Mesendoderm (in vitro differentiated cells): ENCODE measurements around the gene OPA1. TPM values are rescaled to one million over a fixed set of nuclear protein-coding genes. Genes with fewer than 3 reads are reported as not detected.

Experiments used
- DNase-seq: peaks from one replicate; pipeline ENCODE4 v3.0.0; 2013
- H2AK5ac ChIP-seq: 2 replicates; pipeline ENCODE4 v1.6.1; 2013; ENCODE audit warnings: low read length, inconsistent platforms
- H2BK120ac ChIP-seq: 2 replicates; pipeline ENCODE4 v1.6.1; 2013; ENCODE audit warnings: low read depth, mild to moderate bottlenecking, low read length, moderate library complexity, mixed read lengths
- H2BK15ac ChIP-seq: replicated peaks from 2 replicates; pipeline ENCODE4 v1.6.1; 2013; ENCODE audit warnings: low read depth, mild to moderate bottlenecking, moderate library complexity
- H2BK5ac ChIP-seq: 2 replicates; pipeline ENCODE4 v1.6.1; 2013; ENCODE audit warnings: low read length, inconsistent platforms
- H3K18ac ChIP-seq: 2 replicates; pipeline ENCODE4 v1.6.1; 2013; ENCODE audit warnings: mild to moderate bottlenecking, low read length, mixed read lengths
- H3K23ac ChIP-seq: one replicate; pipeline ENCODE4 v1.6.1; 2013; ENCODE audit warnings: low read length
- H3K27ac ChIP-seq: 2 replicates; pipeline ENCODE4 v1.5.1; 2013; ENCODE audit warnings: low read depth, mild to moderate bottlenecking, inconsistent platforms, low read length, moderate library complexity
- H3K27me3 ChIP-seq: 2 replicates; pipeline ENCODE4 v1.6.1; 2013; ENCODE audit warnings: low read length, control low read depth, mild to moderate bottlenecking, inconsistent platforms; ENCODE audit not compliant: insufficient read depth, poor library complexity
- H3K36me3 ChIP-seq: 2 replicates; pipeline ENCODE4 v1.6.1; 2013; ENCODE audit warnings: low read length, inconsistent platforms; ENCODE audit not compliant: control insufficient read depth, insufficient read depth
- H3K4ac ChIP-seq: one replicate; pipeline ENCODE4 v1.6.1; 2013; ENCODE audit warnings: low read depth, mild to moderate bottlenecking, low read length, moderate library complexity
- H3K4me1 ChIP-seq: 2 replicates; pipeline ENCODE4 v1.6.1; 2013; ENCODE audit warnings: low read depth, low read length, inconsistent platforms; ENCODE audit not compliant: control insufficient read depth
- H3K4me2 ChIP-seq: 2 replicates; pipeline ENCODE4 v1.6.1; 2013; ENCODE audit warnings: low read length
- H3K4me3 ChIP-seq: 2 replicates; pipeline ENCODE4 v1.5.1; 2013; ENCODE audit warnings: mild to moderate bottlenecking, low read length
- H3K56ac ChIP-seq: one replicate; pipeline ENCODE4 v1.6.1; 2013; ENCODE audit warnings: low read length
- H3K79me1 ChIP-seq: 2 replicates; pipeline ENCODE4 v1.6.1; 2013; ENCODE audit warnings: low read length, inconsistent platforms
- H3K79me2 ChIP-seq: 2 replicates; pipeline ENCODE4 v1.6.1; 2013; ENCODE audit warnings: mild to moderate bottlenecking, low read length; ENCODE audit not compliant: control insufficient read depth, insufficient read depth
- H3K9ac ChIP-seq: 2 replicates; pipeline ENCODE4 v1.6.1; 2013; ENCODE audit warnings: low read length, inconsistent platforms
- H4K5ac ChIP-seq: one replicate; pipeline ENCODE4 v1.6.1; 2013; ENCODE audit warnings: low read length
- H4K8ac ChIP-seq: one replicate; pipeline ENCODE4 v1.6.1; 2013; ENCODE audit warnings: low read depth, mild to moderate bottlenecking, control low read depth, low read length, moderate library complexity
- WGBS: extraction: QIAGEN DNeasy Blood & Tissue Kit; methylation state at CpG from one replicate; pipeline ENCODE4 v1.1.7; 2013; ENCODE audit warnings: low lambda C conversion rate, missing lambda C conversion rate; ENCODE audit not compliant: insufficient coverage; ENCODE audit errors: extremely low coverage; 5-methylcytosine and 5-hydroxymethylcytosine counted together
- polyA plus RNA-seq, 2 experiments: library from polyadenylated mRNA; stranded (reverse); fragments of 200-250 nt; gene quantifications; one replicate each; pipeline ENCODE4 v1.2.3, GENCODE V29; 2013

The OPA1 gene, protein sequence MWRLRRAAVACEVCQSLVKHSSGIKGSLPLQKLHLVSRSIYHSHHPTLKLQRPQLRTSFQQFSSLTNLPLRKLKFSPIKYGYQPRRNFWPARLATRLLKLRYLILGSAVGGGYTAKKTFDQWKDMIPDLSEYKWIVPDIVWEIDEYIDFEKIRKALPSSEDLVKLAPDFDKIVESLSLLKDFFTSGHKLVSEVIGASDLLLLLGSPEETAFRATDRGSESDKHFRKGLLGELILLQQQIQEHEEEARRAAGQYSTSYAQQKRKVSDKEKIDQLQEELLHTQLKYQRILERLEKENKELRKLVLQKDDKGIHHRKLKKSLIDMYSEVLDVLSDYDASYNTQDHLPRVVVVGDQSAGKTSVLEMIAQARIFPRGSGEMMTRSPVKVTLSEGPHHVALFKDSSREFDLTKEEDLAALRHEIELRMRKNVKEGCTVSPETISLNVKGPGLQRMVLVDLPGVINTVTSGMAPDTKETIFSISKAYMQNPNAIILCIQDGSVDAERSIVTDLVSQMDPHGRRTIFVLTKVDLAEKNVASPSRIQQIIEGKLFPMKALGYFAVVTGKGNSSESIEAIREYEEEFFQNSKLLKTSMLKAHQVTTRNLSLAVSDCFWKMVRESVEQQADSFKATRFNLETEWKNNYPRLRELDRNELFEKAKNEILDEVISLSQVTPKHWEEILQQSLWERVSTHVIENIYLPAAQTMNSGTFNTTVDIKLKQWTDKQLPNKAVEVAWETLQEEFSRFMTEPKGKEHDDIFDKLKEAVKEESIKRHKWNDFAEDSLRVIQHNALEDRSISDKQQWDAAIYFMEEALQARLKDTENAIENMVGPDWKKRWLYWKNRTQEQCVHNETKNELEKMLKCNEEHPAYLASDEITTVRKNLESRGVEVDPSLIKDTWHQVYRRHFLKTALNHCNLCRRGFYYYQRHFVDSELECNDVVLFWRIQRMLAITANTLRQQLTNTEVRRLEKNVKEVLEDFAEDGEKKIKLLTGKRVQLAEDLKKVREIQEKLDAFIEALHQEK
- polyA plus RNA-seq (2013, experiment 1 of 2), result 56.6 TPM
- polyA plus RNA-seq (2013, experiment 2 of 2), result 54.1 TPM

DNA sequence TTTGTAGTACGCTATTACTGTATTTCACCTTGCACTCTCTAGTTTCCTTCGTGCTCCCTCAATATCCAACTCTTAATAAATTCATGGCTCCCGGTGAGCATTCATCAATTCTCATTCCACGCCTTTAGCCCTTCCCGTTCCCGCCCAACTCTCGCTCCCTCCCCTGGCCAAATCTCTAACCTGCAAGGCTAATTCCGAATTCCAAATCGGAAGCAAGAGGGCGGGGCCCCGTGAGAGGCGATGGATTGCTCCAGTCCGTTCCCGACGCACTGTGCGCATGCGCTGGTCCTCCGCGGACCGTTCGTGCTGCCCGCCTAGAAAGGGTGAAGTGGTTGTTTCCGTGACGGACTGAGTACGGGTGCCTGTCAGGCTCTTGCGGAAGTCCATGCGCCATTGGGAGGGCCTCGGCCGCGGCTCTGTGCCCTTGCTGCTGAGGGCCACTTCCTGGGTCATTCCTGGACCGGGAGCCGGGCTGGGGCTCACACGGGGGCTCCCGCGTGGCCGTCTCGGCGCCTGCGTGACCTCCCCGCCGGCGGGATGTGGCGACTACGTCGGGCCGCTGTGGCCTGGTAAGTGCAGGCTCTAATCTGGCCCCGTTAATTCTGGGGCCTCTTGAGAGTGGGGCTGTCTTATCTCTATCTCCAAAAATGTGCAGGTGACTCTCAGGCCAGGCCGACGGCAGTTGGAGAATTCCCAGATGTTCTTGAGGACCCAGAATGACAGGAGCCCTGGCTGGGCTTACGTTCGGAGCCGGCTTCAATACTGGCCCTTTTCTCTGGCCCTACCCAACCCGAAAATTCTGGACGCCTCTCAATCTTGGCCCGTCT lies at the start of gene OPA1:
Gene OPA1, plus strand, starts transcription at position 368 of the 827 bp plus-strand sequence. Its CDS starts 170 bp downstream, at position 538.
- Histone ChIP-seq H3K36me3 (no peaks in the 10 kb centered on the region), H2BK120ac (no peak within 1 kb of the TSS), H3K4me1 (peaks cover 2% of the 10 kb centered on the region), H3K23ac (peak within 1 kb of the TSS; percentile 73), H3K4ac (no peak within 1 kb of the TSS), H3K27me3 (no peaks in the 10 kb centered on the region), H3K79me2 (peaks cover 17% of the 10 kb centered on the region), H3K18ac (peak within 1 kb of the TSS; percentile 33), H3K9ac (peak within 1 kb of the TSS; percentile 79), H3K4me3 (peak within 1 kb of the TSS; percentile 94), H3K79me1 (peaks cover 4% of the 10 kb centered on the region), H2BK15ac (no peak within 1 kb of the TSS), H2BK5ac (peak within 1 kb of the TSS; percentile 67), H3K4me2 (peak within 1 kb of the TSS; percentile 66), H3K56ac (peak within 1 kb of the TSS; percentile 88), H4K8ac (no peak within 1 kb of the TSS), H4K5ac (peak within 1 kb of the TSS; percentile 63), H2AK5ac (no peak within 1 kb of the TSS), H3K27ac (peak within 1 kb of the TSS; percentile 45)
- peak; percentile 100 for DNase-seq
- no CpG with 5 or more reads among the region's 55 CpGs for WGBS

DNA sequence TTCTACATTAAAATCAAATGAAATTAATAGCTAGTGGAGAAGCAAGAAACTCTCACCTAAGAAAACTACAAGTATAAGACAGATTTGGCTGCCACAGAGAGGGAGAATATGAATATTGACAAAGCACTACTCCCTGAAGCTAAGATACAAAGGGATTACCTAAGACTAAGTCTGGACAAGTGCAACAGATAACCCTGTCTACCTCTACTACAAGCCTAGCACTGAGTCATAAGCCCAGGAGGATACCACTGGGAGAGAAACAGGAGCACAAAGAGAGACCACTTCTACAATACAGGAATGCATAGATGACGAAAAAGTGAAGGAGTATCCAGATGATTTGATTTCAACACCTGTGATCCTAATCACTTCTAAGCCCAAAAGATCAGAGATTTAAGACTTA lies 48.7 kb upstream of the OPA1 start:
- no peak overlapping the region for H2BK15ac ChIP-seq
- DNase-seq, result no peak
- no peak overlapping the region for H2BK5ac ChIP-seq
- H4K5ac ChIP-seq, result no peak overlapping the region
- H2BK120ac ChIP-seq, result no peak overlapping the region
- WGBS, result no CpG with 5 or more reads among the region's 1 CpG
- no peaks in the 10 kb centered on the region for H3K79me1 ChIP-seq
- H3K27me3 ChIP-seq, result no peaks in the 10 kb centered on the region
- no peak overlapping the region for H3K27ac ChIP-seq
- H3K9ac ChIP-seq, result no peak overlapping the region
- H3K56ac ChIP-seq, result no peak overlapping the region
- H3K79me2 ChIP-seq, result no peaks in the 10 kb centered on the region
- H3K4me1 ChIP-seq, result no peaks in the 10 kb centered on the region
- H3K4ac ChIP-seq, result no peak overlapping the region
- H3K4me3 ChIP-seq, result no peak overlapping the region
- no peak overlapping the region for H3K18ac ChIP-seq
- H3K36me3 ChIP-seq, result no peaks in the 10 kb centered on the region
- H2AK5ac ChIP-seq, result no peak overlapping the region
- no peak overlapping the region for H3K23ac ChIP-seq
- no peak overlapping the region for H4K8ac ChIP-seq
- H3K4me2 ChIP-seq, result no peak overlapping the region

DNA sequence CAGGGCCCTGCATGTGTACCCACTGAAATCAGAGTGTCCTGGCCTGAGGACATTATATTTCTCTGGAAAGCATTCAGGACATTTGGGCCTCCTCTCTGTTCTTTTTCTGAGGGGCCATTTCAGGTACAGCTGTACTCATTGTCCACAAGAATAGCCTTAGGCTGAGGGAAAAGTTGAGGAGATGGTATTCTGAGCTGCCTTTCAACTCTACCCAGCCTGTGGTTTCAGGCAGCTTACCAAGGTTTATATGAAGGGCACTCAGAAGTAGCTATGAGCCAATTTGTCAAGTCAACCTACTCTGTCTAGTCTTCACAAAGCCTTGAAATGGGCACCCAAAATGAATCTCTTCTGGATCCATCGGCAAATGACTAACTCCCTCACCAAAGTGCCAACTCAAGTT lies 47.7 kb upstream of the OPA1 start:
- H3K4ac ChIP-seq, result no peak overlapping the region
- no peak overlapping the region for H3K9ac ChIP-seq
- no peak for DNase-seq
- H3K23ac ChIP-seq, result no peak overlapping the region
- H3K79me1 ChIP-seq, result no peaks in the 10 kb centered on the region
- H3K4me2 ChIP-seq, result no peak overlapping the region
- no peak overlapping the region for H2BK15ac ChIP-seq
- H3K27me3 ChIP-seq, result no peaks in the 10 kb centered on the region
- H3K56ac ChIP-seq, result no peak overlapping the region
- no peak overlapping the region for H2BK120ac ChIP-seq
- no peak overlapping the region for H2BK5ac ChIP-seq
- H3K18ac ChIP-seq, result no peak overlapping the region
- no peaks in the 10 kb centered on the region for H3K4me1 ChIP-seq
- H4K8ac ChIP-seq, result no peak overlapping the region
- no peaks in the 10 kb centered on the region for H3K36me3 ChIP-seq
- no peaks in the 10 kb centered on the region for H3K79me2 ChIP-seq
- H3K27ac ChIP-seq, result no peak overlapping the region
- WGBS, result no CpG with 5 or more reads among the region's 1 CpG
- no peak overlapping the region for H4K5ac ChIP-seq
- H3K4me3 ChIP-seq, result no peak overlapping the region
- H2AK5ac ChIP-seq, result no peak overlapping the region

DNA sequence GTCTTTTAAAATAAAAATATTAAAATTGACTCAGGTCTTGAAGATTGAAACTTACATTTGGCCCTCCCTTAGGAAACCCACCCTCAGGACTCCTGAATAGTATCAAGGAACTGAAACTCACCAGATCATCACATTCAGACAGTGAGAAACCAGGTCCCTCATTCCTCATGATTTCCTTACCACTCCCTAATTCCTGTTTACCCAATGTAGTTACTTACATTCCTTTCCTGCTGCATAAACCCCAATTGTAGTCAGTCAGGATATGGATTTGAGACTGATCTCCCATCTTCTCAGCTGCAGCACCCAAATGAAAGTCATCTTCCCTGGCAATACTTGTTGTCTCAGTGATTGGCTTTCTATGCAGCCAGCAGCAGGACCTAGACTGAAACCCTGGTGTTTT lies 46.9 kb upstream of the OPA1 start:
- Histone ChIP-seq H3K23ac (no peak overlapping the region), H4K5ac (no peak overlapping the region), H3K56ac (no peak overlapping the region), H2AK5ac (no peak overlapping the region), H3K18ac (no peak overlapping the region), H3K4me1 (no peaks in the 10 kb centered on the region), H3K79me1 (no peaks in the 10 kb centered on the region), H3K36me3 (no peaks in the 10 kb centered on the region), H4K8ac (no peak overlapping the region), H3K4me3 (no peak overlapping the region), H2BK5ac (no peak overlapping the region), H3K79me2 (no peaks in the 10 kb centered on the region), H3K4me2 (no peak overlapping the region), H2BK120ac (no peak overlapping the region), H3K27me3 (no peaks in the 10 kb centered on the region), H2BK15ac (no peak overlapping the region), H3K9ac (no peak overlapping the region), H3K4ac (no peak overlapping the region), H3K27ac (no peak overlapping the region)
- DNase-seq, result peak; percentile 3

DNA sequence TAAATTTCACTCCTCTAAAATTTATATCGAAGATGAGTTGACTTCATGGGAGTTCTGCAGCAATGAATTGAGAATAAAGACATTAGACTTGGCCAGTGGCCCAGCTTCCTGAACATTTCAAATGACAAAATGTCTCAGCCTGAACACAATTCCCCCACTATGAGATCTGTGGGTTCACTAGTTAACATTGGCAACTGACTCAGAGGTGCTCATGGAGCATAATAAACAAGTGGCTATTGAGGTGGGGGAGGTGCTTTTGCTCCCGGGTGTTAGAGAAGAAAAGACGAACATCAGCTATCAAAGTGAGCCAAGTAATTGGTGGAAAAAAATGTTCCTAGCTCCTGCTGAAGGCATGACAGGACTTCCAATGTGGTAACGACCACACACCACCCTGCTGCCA lies 44.6 kb upstream of the OPA1 start:
- no peak overlapping the region for H3K27ac ChIP-seq

More for the DNA sequence above, 44.6 kb upstream of the OPA1 start:
- Histone ChIP-seq H3K79me2 (no peaks in the 10 kb centered on the region), H3K9ac (no peak overlapping the region), H2BK5ac (no peak overlapping the region), H2AK5ac (no peak overlapping the region), H3K4me1 (no peaks in the 10 kb centered on the region), H3K18ac (no peak overlapping the region), H3K27me3 (no peaks in the 10 kb centered on the region), H3K79me1 (no peaks in the 10 kb centered on the region), H2BK15ac (no peak overlapping the region), H3K56ac (no peak overlapping the region), H3K4me3 (no peak overlapping the region), H2BK120ac (no peak overlapping the region), H3K4me2 (no peak overlapping the region), H3K23ac (no peak overlapping the region), H4K8ac (no peak overlapping the region), H3K36me3 (no peaks in the 10 kb centered on the region), H3K4ac (no peak overlapping the region), H4K5ac (no peak overlapping the region)
- no CpG with 5 or more reads among the region's 4 CpGs for WGBS
- DNase-seq, result no peak
